NCI-H146 (cell line): ENCODE measurements around the gene CCDC142.
A peak's percentile ranks its signal among the peaks of the same experiment; 100 is the strongest.

Experiments
- DNase-seq: peaks from one replicate; lab custom pipeline; 2025; lab: John Stamatoyannopoulos, UW

CCDC142 gene

DNA sequence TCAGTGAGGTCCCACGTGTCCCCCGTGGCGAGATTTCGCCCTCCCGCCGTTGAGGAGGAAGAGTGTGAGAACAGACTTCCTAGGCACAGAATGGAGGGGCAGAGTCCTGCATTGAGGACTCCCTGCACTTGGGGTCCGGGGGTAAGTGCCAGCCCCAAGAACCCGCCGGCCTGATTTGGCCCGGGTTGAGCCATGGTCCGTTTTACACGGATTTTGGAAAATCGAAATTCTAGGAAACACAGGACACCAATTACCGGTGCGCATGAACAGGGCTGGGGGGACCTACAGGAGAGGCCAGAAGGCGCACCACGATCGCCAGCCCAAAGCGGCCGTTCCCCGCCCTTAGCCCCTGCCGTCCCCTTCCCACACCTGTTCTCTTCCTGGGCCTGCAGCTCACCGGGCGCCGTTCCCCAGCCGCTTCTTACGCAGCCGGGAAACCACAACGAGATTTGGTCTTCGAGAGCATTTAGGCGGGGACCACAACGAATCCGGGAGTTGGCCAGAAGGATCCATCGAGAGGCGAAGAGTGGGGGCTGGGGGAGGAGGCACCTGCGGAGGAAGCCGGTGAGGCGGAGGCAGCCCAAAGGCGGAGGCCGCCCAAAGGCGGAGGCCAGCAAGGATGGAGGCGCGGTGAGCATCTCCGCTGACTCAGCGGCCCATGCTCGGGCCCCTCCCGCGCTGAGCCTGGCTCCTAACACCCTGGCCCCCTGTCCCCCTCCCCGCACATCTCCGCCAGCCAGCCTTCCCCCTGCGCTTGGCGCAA is 31.0 kb upstream of the CCDC142 start:
- DNase-seq, result peak; percentile 78

- DNase-seq, result peak; percentile 31
Measured at GRCh38 chr2:74512744-74513604, 30.2 kb upstream of the CCDC142 start.

- no peak for DNase-seq
Measured at GRCh38 chr2:74511104-74511989, 28.5 kb upstream of the CCDC142 start.

DNA sequence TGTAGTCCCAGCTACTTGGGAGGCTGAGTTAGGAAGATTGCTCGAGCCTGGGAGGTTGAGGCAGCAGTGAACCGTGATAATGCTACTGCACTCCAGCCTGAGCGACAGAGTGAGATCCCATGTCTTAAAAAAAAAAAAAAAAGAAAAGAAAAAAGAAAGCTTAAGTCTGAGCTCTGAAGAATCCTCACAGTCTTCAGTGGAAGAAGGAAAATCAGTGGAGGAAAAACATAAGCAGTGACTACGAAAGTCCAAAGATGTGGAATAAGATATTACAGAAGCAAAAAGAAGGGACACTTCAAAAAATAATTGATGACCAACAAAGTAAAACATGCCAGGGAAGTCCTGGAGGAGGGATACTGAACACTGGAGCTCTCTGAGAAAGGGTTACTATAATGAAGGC is 27.5 kb upstream of the CCDC142 start:
- no peak for DNase-seq

- peak; percentile 83 for DNase-seq
Measured at GRCh38 chr2:74507926-74508520, 25.2 kb upstream of the CCDC142 start.

DNA sequence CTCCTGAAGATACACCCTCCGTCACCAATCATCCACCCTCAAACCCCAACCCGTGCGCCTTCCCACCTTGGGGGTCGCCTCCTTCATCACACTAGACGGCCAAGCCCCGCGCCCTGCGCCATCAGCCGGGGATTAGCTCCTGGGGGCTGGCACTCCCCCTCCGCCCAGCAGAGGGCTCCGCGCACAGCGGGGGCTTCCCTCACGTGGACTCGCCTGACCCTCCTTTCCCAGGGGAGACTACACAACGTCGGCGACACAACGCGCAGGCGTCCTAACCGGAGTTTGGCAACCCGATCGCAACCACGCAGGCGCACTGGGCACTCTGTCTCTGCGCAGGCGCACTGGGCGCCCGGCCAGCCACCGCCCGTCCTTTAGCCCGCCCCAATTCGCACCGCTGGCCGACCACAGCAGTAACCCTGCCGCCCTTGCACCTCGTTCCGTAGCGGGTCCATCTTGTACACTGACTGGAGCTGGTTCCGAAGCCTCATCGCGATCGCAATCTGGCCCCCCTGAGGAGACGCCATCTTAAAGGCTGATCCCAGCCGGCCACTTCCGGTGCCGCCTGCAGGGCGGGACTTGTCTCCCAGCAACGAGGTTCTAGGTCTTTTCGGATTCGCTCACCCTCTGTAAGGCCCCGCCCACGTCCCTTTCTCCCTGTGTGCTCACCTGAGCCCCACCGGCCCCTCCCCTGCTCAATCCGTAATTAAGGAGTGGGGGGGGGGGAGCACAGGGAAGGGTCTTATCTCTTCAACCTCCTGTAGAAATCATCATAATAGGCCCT is 24.5 kb upstream of the CCDC142 start, which contains the start of gene PCGF1:
PCGF1 (minus strand) TSS at position 551 of the 781 bp plus-strand sequence; CDS start at position 524, 27 bp downstream.
- DNase-seq, result peak; percentile 100

DNA sequence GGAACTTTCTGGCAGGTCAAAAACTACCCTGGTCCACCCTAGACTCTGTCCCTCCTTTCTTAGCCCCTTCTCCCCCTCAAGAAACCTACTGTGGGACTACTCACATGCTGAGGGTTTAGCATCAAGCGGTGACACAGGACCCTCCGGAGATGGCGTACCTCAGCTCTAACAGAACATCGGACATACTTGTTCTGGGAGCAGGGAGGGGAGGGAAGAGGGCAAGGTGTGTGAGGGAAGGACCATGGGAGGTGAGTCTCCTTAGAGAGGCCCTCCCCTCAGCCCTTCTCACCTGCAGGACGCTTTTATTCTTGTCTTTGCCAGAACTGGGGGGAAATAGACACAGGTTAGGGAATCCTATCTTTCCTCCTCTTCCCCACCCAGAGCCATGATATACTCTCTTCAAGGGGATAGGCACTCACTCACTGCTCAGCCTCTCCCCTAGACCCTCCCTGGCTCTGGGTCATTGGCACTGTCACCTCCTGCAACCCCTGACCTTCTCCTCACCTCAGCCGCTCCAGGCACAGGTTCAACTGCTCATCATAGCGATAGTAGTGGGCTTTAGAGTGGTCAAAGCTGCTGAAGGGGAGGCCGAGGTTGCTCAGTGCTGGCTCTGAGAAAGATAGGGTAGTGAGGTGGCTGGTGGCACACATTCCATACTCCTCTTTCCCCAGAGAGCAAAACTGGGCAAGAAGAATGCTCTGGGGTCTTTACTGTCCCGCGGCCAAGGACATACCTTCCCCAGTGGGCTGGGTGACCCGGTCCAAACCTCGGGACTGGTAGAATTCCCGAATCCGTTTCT is 22.8 kb upstream of the CCDC142 start:
- DNase-seq, result no peak

DNA sequence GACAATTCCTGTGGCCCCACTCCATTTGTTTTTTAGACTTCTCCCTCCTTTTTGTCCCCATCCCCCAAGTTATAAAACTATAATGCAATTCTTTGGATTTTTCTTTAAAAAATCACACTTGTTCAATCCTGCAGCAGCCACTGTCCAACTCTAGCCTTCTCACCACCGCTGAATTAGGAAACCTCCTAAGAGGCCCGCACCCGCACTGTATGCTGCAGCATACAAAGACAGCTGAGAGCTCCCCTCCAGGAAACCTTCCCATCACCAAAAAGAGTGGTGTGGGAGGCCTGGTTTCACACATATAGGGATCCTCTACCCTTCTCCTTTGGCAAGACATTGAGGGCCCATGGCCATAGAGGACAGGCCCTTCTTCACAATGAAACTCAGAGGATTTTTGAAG is 21.8 kb upstream of the CCDC142 start:
- no peak for DNase-seq

- DNase-seq, result peak; percentile 41
Measured at GRCh38 chr2:74503506-74504475, 21.0 kb upstream of the CCDC142 start.

DNA sequence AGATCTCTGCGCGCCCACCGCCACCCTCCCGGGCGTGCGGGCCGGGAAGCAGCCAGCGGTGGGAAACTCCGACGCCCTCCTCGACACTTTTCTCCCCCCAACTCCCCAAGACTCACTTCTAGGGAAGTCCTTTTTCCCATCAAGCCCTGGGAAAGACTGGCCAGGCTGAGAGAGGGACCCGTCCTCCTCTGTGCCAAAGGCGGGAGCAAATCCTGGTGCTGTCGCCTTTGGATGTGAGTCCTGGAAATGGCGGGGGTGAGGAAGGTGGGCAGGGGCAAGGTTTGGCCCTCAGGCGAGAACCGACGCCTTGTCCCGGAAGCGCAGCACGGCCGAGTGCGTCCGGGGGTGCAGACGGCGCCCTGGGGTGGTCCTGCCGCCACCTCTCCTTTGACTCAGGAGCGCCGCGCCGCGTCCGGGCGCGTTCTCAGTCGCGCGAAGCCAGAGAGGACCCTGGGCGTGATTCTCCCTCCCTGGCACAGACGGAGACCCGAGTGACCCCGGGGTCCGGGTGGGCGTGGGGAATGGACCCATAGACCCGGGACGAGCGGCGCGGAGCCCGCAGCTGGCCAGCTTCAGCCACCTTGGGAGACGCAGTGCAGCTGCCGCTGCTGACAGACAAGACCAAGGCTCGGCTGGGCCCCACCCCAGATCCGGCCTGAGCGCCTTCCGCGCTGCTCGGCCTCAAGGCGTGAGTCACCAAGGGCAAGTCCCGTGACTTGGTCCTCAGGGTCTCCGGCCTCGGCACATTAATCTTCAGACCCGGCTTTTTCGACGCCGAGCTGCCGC is 20.1 kb upstream of the CCDC142 start:
- DNase-seq, result peak; percentile 58

- peak; percentile 27 for DNase-seq
Measured at GRCh38 chr2:74502147-74502719, 19.4 kb upstream of the CCDC142 start.

DNA sequence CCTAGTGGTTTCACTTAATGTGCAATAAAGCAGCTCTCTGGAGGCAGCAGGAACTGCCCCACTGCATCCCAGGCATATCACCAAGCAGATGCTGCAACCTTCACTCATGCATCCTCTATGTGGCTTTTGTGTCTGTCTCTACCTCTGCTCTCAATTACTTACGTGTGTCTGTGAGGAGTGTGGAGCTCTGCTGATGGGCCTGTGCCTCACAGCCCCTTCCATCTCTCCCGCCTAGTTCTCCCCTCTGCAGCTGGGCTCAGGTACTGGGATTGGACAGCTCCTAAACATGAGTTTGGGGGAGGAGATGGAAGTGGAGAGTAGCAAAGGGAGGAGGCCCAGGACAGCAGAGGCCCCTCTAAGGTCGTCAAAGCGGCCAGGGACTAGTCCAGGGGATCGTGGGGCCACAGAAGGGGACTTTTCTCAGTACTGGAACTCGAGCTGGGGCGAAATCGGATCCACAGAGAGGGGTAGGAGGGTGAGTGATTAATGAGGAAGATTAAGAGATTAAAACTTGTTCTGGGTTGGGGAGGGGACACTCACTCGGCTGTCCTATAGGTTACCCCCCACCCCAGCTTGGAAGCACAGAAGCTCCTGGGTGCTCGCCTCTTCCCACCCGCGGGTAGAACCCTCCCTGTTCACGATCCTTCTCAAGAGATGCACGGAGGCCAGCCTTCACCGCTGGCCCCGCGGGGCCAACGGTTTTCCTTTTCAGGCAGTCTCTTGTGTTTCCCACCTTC is 18.7 kb upstream of the CCDC142 start:
- DNase-seq, result no peak

DNA sequence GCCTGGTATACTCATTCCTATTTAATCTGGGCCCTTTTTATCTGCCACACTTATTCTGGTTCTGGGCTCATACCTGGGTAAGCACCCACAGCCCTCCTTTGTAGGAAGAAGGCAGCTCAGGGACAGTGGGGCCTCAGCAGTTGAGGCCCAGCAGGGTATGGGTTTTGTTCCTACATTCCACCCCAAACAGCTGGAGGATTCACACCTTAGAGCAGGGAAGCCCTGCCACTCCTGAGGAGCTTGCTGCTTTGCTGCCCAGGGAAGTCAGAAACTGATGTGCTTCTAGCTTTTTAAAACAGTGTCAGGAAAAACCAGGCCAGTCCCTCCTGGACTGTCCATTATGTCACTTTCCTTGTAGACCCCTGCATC is 17.8 kb upstream of the CCDC142 start:
- DNase-seq, result no peak

DNA sequence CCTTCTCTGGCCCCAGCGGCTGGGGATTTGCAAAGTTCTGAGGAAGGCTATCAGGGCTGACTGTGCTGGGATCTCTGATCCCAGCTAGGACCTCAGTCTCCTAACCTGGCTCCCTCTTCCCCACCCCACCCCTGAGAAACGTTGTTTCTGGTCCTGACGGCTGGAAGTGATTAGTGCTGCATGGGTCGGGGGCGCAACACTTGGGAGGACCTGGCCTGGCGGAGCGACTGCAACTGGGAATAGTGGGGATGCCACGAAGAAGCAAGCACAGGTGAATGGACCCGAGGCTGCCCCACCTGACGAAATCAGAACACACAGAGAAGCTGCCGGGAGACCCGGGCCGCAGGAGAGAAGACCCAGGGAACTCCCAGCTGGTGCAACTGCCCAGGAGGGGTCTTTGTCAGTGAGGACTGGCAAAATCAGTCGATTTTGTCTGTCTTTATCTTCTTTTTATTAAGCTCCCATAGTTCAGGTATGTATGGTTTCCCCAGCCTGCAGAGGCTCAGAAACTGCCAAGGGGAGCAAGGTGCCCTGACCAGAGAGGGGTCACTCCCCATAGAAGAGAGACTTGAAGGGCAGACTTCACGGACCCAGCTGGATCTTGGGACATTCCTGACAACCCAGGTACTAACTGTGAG is 17.3 kb upstream of the CCDC142 start:
- DNase-seq, result no peak

DNA sequence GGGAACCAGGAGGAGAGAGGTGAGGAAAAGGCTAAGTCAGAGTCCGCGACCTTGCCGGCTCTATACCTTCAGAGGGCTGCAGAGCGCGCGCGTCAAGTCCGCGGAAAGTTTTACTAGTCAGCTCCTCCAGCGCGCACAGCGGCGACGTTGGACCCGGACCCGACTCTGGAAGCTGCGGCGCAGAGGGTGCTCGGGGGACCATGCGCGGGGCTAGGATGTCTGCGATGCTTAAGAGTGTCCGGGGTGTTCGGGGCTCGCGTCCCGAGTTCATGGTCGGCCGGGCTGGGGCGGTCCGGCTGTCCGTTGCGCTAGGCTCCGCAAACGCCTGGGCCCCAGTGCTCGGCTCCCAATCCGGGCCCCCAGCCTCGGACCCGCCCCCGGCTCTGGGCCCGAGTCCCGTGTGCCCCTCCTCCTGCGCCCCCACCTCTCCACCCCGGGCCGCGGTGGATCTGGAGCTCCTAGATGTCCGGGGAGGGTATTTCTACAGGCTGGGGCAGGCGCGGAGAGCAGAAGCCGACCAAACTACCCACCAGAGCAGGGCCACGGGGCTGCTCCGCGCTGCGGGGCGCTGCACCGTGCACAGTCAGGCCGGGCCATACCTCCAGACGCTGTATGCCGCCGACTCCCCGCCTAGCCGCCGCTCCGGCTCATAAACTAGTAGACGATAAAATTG is 16.6 kb upstream of the CCDC142 start, which contains the start of gene LBX2:
LBX2 (minus strand) TSS at position 337 of the 673 bp plus-strand sequence; CDS start at position 271, 66 bp downstream.
- no peak for DNase-seq
